Urothelium cell line (cell line): ENCODE data around the gene PLEKHA1.
A peak's percentile ranks its signal among the peaks of the same experiment; 100 is the strongest.

Source experiments
- DNase-seq: peaks from one replicate; pipeline ENCODE4 v3.0.0; 2011; ENCODE audit warnings: low spot score, mixed read lengths
- FAIRE-seq: peaks from 2 replicates; lab custom pipeline; 2011; peaks lifted over from hg19 to GRCh38; lab: Jason Lieb, UNC

The PLEKHA1 gene

DNA sequence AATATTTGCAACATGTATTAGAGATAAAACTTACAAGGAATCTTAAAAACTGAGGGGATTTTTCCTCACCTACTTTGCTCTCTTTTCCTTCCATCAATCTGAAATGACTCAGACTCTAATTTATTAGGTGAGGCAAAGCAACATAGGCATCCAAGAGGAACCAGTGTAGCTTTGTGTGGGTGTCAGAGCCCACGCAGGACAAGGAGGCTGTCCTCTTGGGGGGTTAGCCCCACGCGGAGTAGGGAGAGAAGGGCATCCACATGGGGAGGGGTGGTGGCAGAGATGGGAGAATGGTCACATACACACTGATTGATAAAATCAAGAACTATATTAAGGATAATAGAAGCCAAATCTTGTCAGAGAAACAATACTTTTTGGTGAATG is 46.1 kb downstream of the PLEKHA1 start:
- no peak for DNase-seq
- FAIRE-seq = peak; percentile 37

DNA sequence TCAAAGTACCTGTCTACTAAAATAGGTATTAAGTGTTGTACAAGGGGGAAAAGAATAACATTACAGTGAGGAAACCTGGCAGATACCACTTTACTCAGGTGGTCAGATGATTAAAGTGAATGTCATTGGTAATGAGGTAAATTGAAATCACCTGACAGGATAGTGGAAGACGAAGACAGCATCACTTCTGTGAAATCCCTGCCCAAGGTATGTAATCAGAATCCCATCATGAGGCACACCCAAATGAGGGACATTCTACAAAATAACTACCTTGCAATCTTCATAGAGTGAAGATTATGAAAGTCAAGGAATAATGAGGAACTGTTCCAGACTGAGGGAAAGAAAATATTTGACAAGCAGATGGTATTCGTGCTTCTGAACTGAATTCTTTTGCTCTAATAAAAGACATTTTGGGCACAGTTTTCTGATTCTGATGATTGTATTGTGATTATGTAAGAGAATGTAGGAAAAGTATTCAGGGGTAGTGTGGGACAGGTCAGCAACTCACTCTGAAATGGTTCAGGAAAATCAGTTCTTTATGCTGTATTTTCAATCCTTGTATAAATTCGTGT is 46.6 kb downstream of the PLEKHA1 start:
- DNase-seq (no peak), FAIRE-seq (no peak)

DNA sequence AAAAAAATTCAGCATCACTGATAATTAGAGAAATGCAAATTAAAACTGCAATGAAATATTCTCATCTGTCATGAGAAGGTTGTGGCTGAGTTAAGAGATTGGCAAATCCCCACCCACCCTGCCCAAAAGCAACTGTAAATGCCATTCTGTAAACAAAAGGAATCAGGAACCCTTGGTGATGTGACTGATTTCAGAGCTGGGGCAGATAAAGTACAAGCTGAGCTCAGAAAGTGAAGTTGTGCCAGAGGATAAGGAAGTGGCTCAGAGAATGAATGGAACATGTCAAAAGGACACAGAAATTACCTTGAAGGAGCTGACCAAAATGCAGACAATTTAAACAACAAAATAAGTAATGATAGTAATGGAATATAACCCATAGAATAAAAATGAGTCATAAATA is 47.2 kb downstream of the PLEKHA1 start:
- FAIRE-seq (no peak), DNase-seq (no peak)

DNA sequence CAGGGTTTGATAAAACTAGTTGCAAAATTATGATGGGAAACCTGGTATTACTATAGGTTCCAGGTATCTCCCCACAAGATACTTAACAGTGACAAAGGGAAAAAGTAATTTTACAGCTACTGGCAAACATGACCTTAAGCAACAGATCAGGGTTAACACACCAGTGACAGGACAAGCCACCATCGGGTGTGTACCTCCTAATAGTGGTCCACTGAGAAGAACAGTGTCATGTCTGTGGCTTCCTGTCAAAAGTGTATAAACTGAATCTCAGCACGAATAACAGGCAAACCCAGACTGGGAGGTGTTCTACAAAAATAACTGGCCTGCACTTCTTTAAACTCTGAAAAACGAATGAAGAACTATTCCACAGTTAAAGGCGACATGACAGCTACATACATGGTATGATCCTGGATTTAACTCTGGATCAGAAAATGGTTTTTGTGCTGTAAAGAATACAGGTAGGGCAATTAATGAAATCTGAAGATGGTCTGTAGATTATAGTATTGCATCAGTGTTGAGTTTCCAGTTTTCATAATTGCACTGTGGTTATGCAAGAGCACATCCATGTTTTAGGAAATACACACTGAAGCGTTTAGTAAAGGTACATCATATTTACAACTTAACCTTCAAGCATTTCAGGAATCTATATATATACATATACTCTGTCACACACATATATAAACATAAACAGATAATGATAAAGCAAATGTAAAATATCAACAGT is 47.9 kb downstream of the PLEKHA1 start:
- DNase-seq (no peak), FAIRE-seq (no peak)

DNA sequence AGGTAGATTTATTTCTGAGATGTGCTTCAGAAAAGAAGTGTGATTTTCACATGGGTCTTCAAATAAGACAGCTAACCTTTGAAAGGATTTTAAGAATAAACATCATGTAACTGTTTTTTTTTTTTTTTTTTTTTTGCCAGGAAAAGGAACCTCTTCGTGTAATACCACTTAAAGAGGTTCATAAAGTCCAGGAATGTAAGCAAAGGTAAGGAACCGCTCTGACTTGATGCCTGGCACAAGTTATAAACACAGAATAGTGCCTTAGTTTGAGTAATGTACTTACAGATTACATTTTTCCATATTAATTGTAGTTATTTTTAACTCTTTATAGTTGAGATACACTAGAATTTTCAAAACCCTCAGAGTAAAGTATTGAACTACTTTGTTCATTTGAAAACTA is 49.6 kb downstream of the PLEKHA1 start:
- no peak for DNase-seq
- no peak for FAIRE-seq

DNA sequence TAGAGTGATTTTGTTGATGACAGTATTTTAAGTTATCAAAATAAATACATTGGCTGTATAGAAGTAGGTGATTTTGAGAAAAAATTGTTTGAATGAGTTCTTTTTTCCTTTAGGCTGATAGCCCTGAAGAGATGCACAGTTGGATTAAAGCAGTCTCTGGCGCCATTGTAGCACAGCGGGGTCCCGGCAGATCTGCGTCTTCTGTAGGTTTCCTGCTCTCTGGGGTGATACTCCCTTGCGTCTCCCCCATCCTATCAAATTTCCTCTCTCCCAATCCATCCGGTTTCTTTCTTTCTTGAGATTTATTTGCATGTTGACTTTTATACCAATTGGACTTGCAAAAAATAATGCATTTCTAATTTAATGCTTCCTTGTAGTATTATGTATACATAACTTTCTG is 52.3 kb downstream of the PLEKHA1 start:
- DNase-seq (no peak), FAIRE-seq (no peak)

DNA sequence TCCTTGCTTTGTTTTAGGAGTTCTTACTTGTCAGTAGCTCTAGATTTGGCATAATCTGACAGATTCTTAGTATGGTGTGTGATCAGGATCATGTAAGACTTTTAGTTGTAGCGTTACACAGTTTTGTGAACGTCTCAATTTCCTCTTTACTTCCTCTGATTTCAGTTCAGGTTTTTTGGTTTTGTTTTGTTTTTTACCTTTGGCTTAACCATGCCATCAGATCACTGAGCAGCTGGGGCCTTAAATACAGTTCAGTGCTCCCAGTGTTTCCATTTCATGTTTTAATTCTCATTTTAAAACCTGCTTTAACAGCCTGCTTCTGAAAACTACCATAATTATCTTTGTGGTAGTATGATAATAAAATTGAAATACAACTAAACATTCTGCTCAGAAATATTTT is 52.8 kb downstream of the PLEKHA1 start:
- DNase-seq (no peak), FAIRE-seq (no peak)

DNA sequence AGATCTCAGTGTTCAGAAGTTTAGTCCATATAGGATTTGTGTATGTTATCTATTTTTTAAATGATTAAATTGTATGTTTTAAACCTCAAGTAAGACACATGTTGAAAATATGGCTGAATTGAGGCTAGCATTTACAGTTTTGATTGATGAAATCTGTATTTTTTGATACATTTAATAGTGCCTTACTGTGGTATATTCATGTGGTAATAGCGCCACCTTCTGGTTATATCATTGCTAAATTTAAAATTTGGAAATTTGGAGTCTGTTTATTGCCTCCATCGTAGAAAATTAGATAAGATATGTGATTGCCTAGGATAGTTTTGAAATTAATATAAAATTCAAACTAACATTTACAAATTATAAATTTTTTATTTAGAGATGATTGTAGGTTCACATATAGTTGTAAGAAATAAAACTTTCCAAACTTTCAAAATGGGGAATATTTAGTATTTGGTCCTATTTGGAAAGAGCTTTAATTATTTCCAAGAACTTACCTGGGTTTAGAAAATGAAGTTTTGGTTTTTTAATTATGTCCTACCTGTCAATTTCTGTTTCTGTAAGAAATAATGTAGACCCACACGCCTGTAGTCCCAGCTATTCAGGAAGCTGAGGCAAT is 60.8 kb downstream of the PLEKHA1 start:
- no peak for FAIRE-seq
- no peak for DNase-seq

DNA sequence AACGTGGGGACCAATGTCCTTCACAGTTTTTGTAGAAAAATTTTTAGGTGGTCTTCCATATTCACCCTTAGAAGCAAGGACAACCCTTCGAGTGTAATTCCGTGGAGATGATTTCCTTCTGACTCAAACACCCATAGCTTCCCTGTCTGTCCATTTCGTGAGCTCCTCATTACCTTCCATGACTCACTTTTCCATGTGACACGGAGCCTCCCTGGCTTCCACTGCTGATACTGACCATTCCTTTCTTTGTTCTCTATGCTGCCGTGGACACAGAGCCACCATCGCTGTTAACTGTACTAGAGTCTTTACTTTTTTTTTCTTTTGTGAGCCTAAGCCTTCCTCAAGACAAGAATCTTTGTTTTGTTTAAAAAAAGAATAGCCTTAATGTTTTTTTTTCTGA is 67.5 kb downstream of the PLEKHA1 start:
- FAIRE-seq = no peak
- DNase-seq = peak; percentile 60

DNA sequence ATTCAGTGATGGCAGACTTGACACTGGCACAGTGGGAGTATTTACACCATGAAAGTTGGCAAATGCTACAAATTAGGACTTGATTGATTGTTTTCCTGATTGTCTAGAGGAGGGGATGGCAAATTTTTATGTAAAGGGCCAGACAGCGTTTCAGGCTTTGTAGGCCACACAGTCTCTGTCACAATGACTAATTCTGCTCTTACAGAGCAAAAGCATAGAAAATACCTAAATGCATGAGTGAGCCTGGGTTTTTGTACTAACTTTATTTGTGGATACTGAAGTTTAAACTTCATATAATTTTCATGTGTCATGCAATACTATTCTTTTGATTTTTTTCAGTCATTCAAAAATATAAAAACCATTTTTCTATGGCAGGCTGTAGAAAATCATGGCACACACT is 71.0 kb downstream of the PLEKHA1 start:
- no peak for DNase-seq
- FAIRE-seq = no peak

DNA sequence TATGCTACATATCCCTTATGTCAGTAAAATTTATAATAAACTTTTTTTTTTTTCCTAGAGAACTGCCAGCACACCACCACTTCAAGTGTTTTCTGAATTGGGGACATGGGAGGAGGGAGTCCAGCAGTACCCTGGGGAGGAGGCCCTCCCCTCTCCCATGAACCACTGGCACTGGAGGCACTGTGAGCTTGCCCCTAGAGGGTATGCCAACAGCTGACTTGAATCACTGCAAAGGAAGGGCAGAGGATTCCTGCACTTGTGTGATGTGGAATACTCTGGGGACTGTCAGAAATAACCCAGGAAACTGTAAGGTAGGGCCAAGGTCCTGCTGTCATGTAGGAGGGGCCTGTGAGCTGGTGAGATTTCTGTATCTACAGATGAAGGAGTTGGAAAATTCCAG is 71.4 kb downstream of the PLEKHA1 start:
- DNase-seq (no peak), FAIRE-seq (no peak)

DNA sequence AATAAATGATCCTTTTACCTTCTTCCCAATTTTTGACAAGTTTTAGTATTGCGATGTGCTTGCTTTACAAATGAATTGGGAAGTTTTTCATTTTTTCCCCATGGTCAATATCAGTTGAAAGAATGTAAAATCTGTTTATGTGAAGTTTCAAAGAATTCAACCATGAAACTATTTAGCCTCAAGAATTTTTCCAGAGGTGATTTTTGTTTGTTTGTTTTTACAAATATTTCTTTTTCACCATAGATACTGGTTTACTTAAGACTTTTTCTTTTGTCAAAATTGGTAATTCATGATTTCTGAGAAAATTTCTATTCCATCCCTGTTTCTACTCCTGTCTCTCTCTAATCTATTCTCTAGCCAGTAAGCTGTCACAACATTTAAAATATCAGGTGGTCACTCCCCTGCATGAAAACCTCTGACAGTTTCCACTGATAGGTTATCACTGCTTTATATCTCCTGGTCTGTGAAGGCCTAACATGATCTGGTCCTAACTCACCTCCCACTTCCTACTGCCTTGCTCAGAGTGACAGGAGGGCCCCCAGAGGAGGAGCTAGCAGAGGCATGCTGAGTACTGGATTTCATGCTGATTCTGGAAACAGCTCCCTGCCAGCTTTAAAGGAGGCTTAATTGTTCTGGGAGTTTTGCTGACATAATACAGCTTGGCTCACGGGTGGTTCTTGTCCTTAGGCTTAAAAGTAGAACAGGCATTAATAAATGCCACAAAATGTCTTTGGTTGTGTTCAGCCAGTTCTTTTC is 72.3 kb downstream of the PLEKHA1 start:
- no peak for DNase-seq
- FAIRE-seq = no peak

DNA sequence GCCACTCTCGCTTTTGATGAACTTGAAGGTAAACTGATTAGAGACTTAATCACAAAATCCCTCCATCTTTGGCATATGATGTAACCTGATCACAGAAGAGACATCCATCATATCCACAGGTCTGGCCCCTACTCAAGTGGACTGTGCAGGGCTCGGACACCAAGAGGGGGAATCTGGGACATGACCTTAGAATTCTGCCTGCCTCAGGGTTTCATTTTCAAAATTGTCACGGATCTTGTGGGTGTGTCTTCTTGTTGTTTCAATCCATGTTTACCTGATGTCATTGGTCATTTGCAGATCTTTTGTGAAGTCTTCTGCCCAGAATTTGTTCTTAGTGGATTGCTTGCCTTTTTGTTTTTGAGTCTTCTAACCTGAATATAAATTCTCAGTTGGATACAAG is 74.1 kb downstream of the PLEKHA1 start:
- DNase-seq (no peak), FAIRE-seq (no peak)

DNA sequence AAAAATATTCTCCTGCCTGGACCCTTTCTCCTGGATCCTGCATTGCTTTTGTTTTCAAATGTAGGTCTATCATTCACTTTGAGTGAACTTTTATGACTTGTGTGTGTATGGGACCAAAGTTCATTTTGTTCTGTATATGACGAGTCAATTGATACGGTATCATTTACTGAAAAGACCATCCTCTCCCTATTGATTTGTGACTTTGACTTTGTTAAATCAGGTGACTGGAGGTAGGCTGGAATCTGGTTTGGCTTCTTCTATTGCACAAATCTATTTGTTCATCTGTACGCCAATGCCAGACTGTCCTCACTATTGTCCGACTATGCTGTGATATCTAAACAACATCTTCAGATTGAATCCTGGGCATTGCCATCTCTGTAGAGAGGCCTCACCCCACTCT is 74.6 kb downstream of the PLEKHA1 start:
- DNase-seq = no peak
- no peak for FAIRE-seq

DNA sequence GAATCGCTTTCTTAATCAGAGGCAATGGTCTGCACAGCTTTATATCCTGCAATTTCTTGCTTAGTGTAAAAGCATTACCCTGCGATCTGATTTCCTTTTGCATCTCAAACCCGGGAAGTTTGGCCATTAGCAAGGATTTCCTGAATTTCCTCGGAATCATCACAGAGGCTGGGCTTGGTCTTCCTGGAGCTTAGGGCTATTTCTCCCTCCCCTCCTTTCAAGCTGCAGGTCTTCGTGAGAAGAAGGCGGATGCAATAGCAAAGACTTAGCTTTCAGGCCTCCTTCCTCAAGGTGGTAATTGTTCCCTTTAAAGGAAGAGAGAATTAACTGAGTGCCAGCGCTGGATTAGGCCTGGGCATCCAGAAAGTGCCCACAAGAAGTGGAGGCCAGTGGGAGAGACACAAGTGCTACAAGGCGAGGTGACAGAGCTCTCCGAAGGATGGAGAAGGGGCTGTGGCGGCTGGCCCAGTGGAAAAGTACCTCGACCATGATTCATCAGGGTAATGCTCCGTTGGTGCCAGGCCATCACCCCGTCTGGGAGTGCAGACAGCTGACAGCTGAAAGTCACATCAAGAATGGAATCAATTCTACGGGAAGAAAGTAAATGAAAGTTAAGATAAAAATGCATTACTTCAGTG is 76.0 kb downstream of the PLEKHA1 start:
- DNase-seq (no peak), FAIRE-seq (no peak)

DNA sequence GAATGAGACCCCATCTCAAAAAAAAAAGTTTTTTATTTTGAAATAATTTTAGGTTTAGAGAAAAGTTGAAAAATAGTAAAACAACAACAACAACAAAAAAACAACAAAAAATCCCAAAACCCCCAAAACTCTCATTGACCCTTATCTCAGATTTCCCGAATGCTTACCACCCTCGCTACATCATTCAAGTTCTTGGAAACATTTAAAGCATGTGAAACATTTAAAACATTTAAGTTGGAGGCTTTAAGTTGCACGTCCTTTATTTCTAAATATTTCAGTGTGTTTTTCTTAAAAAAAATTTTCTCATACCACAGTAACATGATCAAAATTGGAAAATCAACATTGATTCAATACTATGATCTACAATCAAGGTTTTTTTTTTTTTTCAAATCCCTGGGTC is 79.6 kb downstream of the PLEKHA1 start:
- no peak for FAIRE-seq

DNA sequence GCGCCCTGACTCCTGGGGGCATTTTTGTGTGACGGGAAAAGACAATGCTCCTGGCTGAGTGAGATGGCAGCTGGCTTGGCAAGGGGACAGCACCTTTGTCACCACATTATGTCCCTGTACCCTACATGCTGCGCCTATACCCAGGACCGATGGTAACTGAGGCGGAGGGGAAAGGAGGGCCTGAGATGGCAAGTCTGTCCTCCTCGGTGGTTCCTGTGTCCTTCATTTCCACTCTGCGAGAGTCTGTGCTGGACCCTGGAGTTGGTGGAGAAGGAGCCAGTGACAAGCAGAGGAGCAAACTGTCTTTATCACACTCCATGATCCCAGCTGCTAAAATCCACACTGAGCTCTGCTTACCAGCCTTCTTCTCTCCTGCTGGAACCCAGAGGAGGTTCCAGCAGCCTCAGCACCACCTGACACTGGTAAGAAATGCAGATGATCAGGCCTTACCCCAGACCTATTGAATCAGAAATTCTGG is 80.1 kb downstream of the PLEKHA1 start, which contains the start of gene ARMS2:
TSS of gene ARMS2 (plus strand) at position 51 of the 478 bp plus-strand sequence. CDS start at position 126, 75 bp downstream.
- no peak for FAIRE-seq
- DNase-seq = no peak

More for the DNA sequence above, 79.6 kb downstream of the PLEKHA1 start:
- DNase-seq = no peak

DNA sequence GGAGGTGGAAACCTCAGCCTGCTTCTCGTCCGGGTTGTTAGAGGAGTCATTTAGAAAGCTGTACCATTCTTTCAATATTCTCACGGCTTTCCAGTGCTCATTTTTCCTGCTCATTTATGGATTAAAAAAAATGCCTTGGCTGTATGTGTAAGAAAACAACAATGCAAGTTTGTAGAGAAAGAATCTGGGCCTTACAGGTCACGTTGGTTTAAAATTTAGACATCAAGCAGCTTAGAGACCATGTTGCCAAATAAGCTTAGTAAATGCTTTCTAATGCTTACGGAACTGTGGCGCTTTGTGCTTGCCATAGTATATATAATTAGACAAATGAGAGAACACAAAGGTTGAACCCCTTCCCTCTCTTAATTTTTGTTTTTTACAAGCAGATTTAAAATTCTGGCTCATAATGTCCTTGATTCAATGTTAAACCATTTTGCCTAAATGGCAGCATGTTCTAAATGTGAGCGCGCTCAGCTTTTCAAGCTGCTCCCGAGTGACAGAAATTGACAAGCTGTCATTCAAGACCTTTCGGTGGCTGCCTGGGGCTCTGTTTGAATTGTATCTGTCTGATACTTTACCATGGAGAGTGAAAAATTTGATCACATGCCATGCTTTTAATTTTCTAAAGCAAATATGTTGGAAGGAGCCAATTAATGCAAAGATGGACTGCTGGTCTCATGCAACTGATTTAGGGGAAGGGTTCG is 81.0 kb downstream of the PLEKHA1 start:
- no peak for DNase-seq
- no peak for FAIRE-seq

DNA sequence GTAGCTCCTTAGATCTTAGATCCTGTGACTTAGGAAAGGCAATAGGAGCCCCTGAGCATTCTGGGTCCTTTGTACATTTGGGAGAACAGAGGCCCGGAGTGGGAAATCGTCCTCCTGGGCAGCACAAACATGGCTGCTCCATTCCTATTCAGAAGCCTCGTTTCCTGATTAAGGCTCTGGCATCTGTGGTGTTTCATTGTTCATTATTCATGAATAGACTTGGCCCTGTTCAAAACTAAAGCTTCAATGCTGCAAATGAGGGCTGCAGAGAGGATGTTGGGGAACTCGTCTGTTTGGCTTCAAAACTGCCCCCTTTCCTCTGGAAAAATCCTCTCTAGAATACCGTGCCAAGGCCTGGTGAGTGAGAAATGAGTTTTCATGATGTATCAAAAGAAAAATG is 83.4 kb downstream of the PLEKHA1 start:
- no peak for DNase-seq
- no peak for FAIRE-seq

DNA sequence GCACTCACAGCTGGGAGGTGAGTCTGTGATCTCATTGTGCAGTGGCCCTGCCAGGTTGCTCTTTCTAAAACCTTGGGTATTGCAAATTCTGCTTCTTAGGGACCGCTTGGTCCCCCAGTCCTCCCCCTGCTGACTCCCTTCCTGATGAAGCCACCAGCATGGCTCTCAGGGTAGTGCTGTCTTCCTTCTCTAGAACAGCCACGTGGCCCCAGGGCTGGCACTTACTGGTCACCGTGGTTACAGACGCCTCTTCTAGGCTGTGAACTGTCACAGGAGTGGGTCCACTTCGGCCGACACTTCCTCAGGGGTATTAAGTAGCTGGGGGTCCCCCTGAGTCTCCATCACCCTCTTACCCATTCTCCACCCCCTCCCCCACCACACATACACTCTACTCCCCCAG is 84.2 kb downstream of the PLEKHA1 start:
- no peak for FAIRE-seq
- no peak for DNase-seq
